GDM1 (cell line): ENCODE data around the gene CD44.

Source experiments
- DNase-seq: peaks from one replicate; lab custom pipeline; 2025; lab: John Stamatoyannopoulos, UW

The CD44 gene

GRCh38 chr11:35237351-35237750 lies 98.4 kb downstream of the CD44 start:
- DNase-seq: no peak

- DNase-seq: peak; percentile 60
Measured at GRCh38 chr11:35237860-35238715, 99.1 kb downstream of the CD44 start.

GRCh38 chr11:35238882-35239281 lies 99.9 kb downstream of the CD44 start:
- no peak for DNase-seq

GRCh38 chr11:35239471-35240075 lies 100.6 kb downstream of the CD44 start:
- DNase-seq: no peak

- DNase-seq: no peak
Measured at GRCh38 chr11:35241083-35241482, 102.1 kb downstream of the CD44 start.

GRCh38 chr11:35241531-35241930 lies 102.6 kb downstream of the CD44 start:
- no peak for DNase-seq

GRCh38 chr11:35242412-35243242 lies 103.7 kb downstream of the CD44 start:
- no peak for DNase-seq

GRCh38 chr11:35243774-35244173 lies 104.8 kb downstream of the CD44 start:
- DNase-seq: no peak

GRCh38 chr11:35245056-35245455 lies 106.1 kb downstream of the CD44 start:
- no peak for DNase-seq

GRCh38 chr11:35245786-35246185 lies 106.8 kb downstream of the CD44 start:
- no peak for DNase-seq

GRCh38 chr11:35246745-35247144 lies 107.8 kb downstream of the CD44 start:
- DNase-seq: no peak

- DNase-seq: no peak
Measured at GRCh38 chr11:35247428-35247827, 108.5 kb downstream of the CD44 start.

- no peak for DNase-seq
Measured at GRCh38 chr11:35247863-35248262, 108.9 kb downstream of the CD44 start.

- no peak for DNase-seq
Measured at GRCh38 chr11:35248558-35249323, 109.8 kb downstream of the CD44 start.

GRCh38 chr11:35250192-35250591 lies 111.2 kb downstream of the CD44 start:
- no peak for DNase-seq

GRCh38 chr11:35250621-35251020 lies 111.7 kb downstream of the CD44 start:
- no peak for DNase-seq

GRCh38 chr11:35253237-35253636 lies 114.3 kb downstream of the CD44 start:
- DNase-seq: no peak

GRCh38 chr11:35255514-35255913 lies 116.5 kb downstream of the CD44 start:
- DNase-seq: no peak

- DNase-seq: no peak
Measured at GRCh38 chr11:35256296-35256695, 117.3 kb downstream of the CD44 start.

- no peak for DNase-seq
Measured at GRCh38 chr11:35257281-35257680, 118.3 kb downstream of the CD44 start.

- DNase-seq: no peak
Measured at GRCh38 chr11:35259529-35259928, 120.6 kb downstream of the CD44 start.
